Activated CD4-positive, alpha-beta T cell treated with anti-CD3 and anti-CD28 coated beads, Interleukin-2, amount 50 U/mL, for 16 hours (primary cell): ENCODE data around the gene MYO5B.

Experiments
- DNase-seq: peaks from one replicate; pipeline ENCODE4 v3.0.0-alpha.2; 2020

Gene MYO5B

GRCh38 chr18:50006470-50007046 is 188.4 kb downstream of the MYO5B start:
- DNase-seq = no peak

GRCh38 chr18:50004013-50004412 is 190.9 kb downstream of the MYO5B start:
- DNase-seq = no peak

DNA sequence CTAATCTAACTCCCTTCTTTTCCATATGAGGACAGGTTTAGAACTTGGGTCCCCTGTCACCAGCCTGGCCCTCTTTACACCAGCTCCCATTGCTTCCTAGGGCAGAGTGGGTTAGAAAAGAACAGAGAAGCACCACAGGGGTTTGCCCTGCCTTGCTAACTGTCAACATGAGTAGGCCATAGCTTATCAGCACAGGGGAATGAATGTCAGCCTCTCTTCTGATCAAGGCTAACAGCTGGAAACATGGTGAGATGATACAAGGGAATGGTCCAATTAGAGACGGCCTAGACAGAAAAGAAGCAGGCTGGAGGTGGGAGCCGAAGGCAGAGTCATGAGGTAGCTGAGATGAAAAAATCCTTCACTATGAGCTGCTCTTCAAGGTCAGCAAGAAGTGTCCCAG is 192.2 kb downstream of the MYO5B start:
- no peak for DNase-seq

GRCh38 chr18:50000227-50000626 is 194.7 kb downstream of the MYO5B start:
- no peak for DNase-seq

- no peak for DNase-seq
These were observed 195.8 kb downstream of the MYO5B start for GRCh38 chr18:49999128-49999527.

DNA sequence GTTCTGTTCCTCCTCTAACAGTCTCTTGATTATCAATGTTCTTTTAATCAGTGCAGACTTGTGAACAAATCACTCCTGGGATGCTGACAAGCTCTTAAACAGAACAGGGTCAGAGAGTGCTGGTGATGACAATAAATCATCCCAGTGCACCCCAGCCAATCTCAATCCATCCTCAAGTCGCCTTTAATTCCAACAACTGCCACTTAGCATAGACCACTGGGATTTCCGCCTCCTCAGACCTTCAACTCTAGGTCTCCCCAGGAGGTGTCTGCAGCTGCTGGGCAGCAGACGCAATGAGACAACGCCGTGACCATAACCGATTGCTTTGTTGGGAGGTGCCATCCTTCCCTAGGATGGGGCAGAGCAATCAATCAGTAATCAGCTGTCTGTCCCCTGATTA is 197.4 kb downstream of the MYO5B start:
- no peak for DNase-seq

DNA sequence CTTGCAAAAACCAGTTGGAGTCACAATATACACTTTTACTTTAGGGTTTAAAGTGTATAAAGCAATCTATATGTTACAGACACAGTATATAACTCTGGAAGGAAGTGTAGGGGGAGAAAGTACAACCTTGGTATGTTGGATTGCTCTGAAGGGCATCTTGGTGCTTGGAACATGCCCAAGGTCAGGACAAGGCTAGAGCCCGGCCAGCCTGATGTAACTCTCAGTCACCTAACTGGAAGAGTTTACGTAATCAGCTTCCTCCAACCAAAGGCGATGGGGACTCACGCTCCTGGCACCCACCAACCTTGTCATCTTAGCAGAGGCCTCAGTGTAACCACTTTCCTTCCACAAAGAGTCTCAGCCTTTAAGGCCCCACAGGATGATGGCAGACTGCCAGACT is 200.5 kb downstream of the MYO5B start:
- no peak for DNase-seq

DNA sequence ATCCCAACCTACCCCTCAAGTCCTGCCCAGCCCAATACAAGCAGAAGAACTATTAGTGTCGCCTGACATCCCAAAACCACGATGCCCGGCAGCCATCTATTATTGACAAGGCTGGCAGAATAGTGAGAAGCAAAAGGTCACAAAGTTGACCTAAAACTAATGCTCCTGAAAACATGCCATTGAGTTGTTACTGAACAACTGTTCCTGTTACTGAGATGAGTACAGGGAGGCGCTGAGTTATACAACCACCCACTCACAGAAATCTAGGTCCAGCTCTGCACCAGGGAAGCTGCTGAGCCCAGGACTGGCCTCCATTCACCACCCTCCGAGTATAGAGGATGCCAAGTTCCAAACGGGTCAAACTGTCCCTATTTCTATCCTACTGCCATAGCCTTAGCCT is 201.6 kb downstream of the MYO5B start:
- no peak for DNase-seq

- DNase-seq = no peak
These were observed 206.2 kb downstream of the MYO5B start for GRCh38 chr18:49988733-49989132.

GRCh38 chr18:49988101-49988500 is 206.8 kb downstream of the MYO5B start:
- no peak for DNase-seq

GRCh38 chr18:49985236-49985635 is 209.7 kb downstream of the MYO5B start:
- DNase-seq = no peak

GRCh38 chr18:49980896-49981295 is 214.1 kb downstream of the MYO5B start:
- DNase-seq = no peak

DNA sequence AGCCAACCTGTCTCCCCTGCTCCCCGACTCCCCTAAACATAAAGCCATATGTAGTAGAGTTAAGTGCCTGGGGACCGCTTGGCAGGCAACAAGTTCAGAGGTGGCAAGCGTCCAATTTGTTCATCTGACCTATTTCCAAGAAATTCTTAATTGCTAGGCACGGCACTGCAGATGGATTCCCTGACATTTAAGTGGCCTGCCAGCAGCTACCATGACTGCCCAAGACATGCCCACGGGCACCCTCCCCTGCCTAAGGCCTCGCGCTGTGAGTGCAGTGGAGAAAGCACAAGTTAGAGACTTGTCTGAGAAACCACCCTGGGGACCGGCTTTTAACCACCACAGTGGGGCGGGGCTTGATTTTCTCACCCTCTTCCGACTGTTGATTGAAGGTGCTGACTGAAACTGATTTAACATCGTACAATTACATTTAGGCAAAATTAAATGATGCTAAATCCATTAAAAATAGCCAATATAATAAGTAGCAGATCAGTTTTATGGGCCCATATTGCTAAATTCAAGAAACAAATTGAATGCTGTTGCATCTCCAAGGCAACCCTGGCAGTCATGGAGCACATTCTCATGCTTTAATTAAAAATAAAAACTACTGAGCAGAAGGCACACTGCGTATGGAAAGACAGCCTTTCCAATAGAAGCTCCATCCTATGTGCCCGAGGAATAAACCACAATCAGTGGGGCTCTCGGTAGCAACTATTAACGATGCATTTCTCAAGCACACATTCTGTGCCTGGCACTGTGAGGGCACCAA is 218.0 kb downstream of the MYO5B start:
- DNase-seq = no peak

- DNase-seq = no peak
These were observed 218.9 kb downstream of the MYO5B start for GRCh38 chr18:49976001-49976400.

DNA sequence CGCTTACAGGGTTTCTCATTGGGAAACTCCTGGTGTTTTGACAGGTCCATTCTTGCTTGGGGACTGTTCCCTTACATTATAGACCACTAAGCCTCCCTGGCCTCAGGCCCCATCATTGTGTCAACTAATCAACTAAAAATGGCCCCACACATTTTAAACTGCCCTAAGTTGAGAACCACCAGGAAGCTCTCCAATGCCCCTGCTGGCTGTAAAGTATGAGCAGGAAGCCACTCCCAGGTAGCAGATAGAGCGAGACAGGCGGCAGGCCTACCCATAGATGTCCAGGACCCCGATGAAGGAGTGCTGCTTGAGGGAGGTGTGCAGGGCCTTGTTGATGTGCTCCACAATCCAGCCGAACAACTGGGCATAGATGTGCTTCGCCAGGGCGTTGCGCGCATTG is 220.9 kb downstream of the MYO5B start:
- DNase-seq = no peak

- no peak for DNase-seq
These were observed 221.4 kb downstream of the MYO5B start for GRCh38 chr18:49973592-49973991.

- no peak for DNase-seq
These were observed 222.4 kb downstream of the MYO5B start for GRCh38 chr18:49972535-49972934.

GRCh38 chr18:49971462-49971861 is 223.5 kb downstream of the MYO5B start:
- DNase-seq = no peak

- no peak for DNase-seq
These were observed 224.6 kb downstream of the MYO5B start for GRCh38 chr18:49970319-49970718.

- DNase-seq = no peak
These were observed 226.2 kb downstream of the MYO5B start for GRCh38 chr18:49968644-49969309.

GRCh38 chr18:49967636-49968313 is 227.2 kb downstream of the MYO5B start:
- no peak for DNase-seq

DNA sequence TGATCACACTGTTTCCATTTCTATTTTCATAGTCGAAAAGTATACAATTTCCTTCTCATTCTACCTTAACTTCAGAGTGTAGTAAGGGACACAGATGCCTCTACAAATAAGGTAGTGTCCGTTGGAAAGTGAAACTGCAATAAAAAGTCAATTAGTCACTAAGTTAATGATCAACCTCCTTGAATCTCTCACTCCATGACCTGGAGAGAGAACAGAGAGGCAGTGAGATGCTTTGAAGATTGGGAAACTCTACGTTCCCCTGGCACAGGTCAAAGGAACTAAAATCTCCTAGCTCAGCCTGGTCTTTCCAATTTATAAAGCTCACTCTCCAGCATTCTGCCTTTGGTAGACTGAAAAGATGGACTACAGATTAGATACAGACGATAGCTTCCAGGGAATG is 227.8 kb downstream of the MYO5B start:
- DNase-seq = no peak

GRCh38 chr18:49966090-49966489 is 228.9 kb downstream of the MYO5B start:
- no peak for DNase-seq

- DNase-seq = no peak
These were observed 231.7 kb downstream of the MYO5B start for GRCh38 chr18:49963217-49963616.
